OCI-LY1 (cell line): ENCODE measurements around the gene ME3.

ENCODE experiments used
- H2AFZ ChIP-seq: fragments of 200-600 bp; sonication (generic), shearing (Covaris generic); 2 replicates; pipeline ENCODE4 v1.6.0; 2014; ENCODE audit warnings: antibody characterized with exemption, mild to moderate bottlenecking, low read length
- H3F3A ChIP-seq: fragments of 200-600 bp; sonication (generic), shearing (Covaris generic); 2 replicates; pipeline ENCODE4 v1.6.0; 2014; ENCODE audit warnings: mild to moderate bottlenecking, antibody characterized with exemption, low read length, moderate library complexity; ENCODE audit not compliant: insufficient read depth
- H3K27ac ChIP-seq: fragments of 200-600 bp; sonication (generic); 2 replicates; pipeline ENCODE4 v1.5.1; 2014; ENCODE audit warnings: low read length, mixed run types, mild to moderate bottlenecking, low read depth; ENCODE audit not compliant: poor library complexity, severe bottlenecking
- H3K27me3 ChIP-seq: fragments of 200-600 bp; sonication (generic); 2 replicates; pipeline ENCODE4 v1.6.0; 2014; ENCODE audit warnings: antibody characterized with exemption, mild to moderate bottlenecking, low read length, moderate library complexity; ENCODE audit not compliant: insufficient read depth
- H3K36me3 ChIP-seq: fragments of 200-600 bp; sonication (generic); 2 replicates; pipeline ENCODE4 v1.6.1; 2014; ENCODE audit warnings: mild to moderate bottlenecking, antibody characterized with exemption, low read length, moderate library complexity, mixed read lengths; ENCODE audit not compliant: insufficient read depth
- H3K4me1 ChIP-seq: fragments of 200-600 bp; sonication (generic); 2 replicates; pipeline ENCODE4 v1.5.1; 2014; ENCODE audit warnings: mild to moderate bottlenecking, low read length, moderate library complexity; ENCODE audit not compliant: insufficient read depth, severe bottlenecking
- H3K4me2 ChIP-seq: fragments of 200-600 bp; sonication (generic), shearing (Covaris generic); 2 replicates; pipeline ENCODE4 v1.6.1; 2014; ENCODE audit warnings: low read length
- H3K4me3 ChIP-seq: fragments of 200-600 bp; sonication (generic); 2 replicates; pipeline ENCODE4 v1.5.1; 2014; ENCODE audit warnings: low read length, low read depth, mild to moderate bottlenecking, mixed read lengths; ENCODE audit not compliant: poor library complexity, severe bottlenecking
- H3K79me2 ChIP-seq: fragments of 200-600 bp; shearing (Covaris generic); 2 replicates; pipeline ENCODE4 v1.6.1; 2016; ENCODE audit warnings: mixed run types, low read length, mixed read lengths; ENCODE audit not compliant: insufficient read depth
- H3K9ac ChIP-seq: fragments of 200-600 bp; sonication (generic), shearing (Covaris generic); 2 replicates; pipeline ENCODE4 v1.6.1; 2014; ENCODE audit warnings: mild to moderate bottlenecking, low read length, mixed read lengths
- H3K9me2 ChIP-seq: fragments of 200-600 bp; sonication (generic), shearing (Covaris generic); 2 replicates; pipeline ENCODE4 v1.6.1; 2014; ENCODE audit warnings: low read depth, mild to moderate bottlenecking, low read length, mixed read lengths
- H3K9me3 ChIP-seq: fragments of 200-600 bp; shearing (Covaris generic); 2 replicates; pipeline ENCODE4 v1.6.1; 2014; ENCODE audit warnings: low read length, mixed read lengths
- H4K20me1 ChIP-seq: fragments of 200-600 bp; sonication (generic), shearing (Covaris generic); 2 replicates; pipeline ENCODE4 v1.6.0; 2016; ENCODE audit warnings: mild to moderate bottlenecking, low read length; ENCODE audit not compliant: insufficient read depth
- CTCF ChIP-seq: fragments of 200-600 bp; sonication (generic), shearing (Covaris generic); IDR thresholded peaks from 2 replicates; pipeline ENCODE4 v1.5.1; 2017; ENCODE audit warnings: mild to moderate bottlenecking, antibody characterized with exemption, low read length, moderate library complexity, mixed read lengths
- EZH2 ChIP-seq: fragments of 200-600 bp; sonication (generic), shearing (Covaris generic); IDR thresholded peaks from 2 replicates; pipeline ENCODE4 v1.8.0; 2017; ENCODE audit warnings: borderline replicate concordance, mixed run types, mild to moderate bottlenecking, antibody characterized with exemption, low read length, moderate library complexity, mixed read lengths

ME3 gene

GRCh38 chr11:86687185-86687778, 14.9 kb upstream of the ME3 start:
- H3K36me3 ChIP-seq: no peaks in the 10 kb centered on the region
- no peak overlapping the region for H3K27ac ChIP-seq
- no peak overlapping the region for H3K9ac ChIP-seq
- no peak overlapping the region for H3K4me2 ChIP-seq
- no peaks in the 10 kb centered on the region for H4K20me1 ChIP-seq
- TF ChIP-seq EZH2: no peak
- no peak for TF ChIP-seq CTCF
- H3K4me3 ChIP-seq: no peak overlapping the region
- no peaks in the 10 kb centered on the region for H3F3A ChIP-seq
- H3K9me3 ChIP-seq: no peaks in the 10 kb centered on the region
- H3K4me1 ChIP-seq: no peaks in the 10 kb centered on the region
- H3K9me2 ChIP-seq: no peaks in the 10 kb centered on the region
- H3K27me3 ChIP-seq: no peaks in the 10 kb centered on the region
- H3K79me2 ChIP-seq: no peaks in the 10 kb centered on the region
- no peak overlapping the region for H2AFZ ChIP-seq

DNA sequence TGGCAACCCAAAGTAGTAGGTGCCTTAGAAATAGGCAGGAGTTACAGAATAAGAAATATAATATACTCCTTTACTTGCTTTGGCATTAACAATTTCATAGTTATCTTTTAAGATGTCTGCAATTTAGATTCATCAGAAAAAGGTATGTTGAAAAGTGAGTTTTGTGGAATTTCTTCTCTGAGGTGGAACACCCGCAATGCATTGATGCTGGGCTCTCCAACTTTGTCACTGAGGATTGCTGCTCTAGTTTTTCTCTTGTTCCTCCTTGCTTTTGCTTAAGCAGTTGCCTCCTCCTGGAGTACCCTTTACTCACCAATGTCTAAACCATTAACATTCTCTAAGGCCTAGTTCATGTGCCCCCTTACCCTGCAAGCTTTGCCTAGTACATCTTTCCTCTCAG, 14.1 kb upstream of the ME3 start:
- Histone ChIP-seq H3K79me2 (no peaks in the 10 kb centered on the region), H3K27me3 (no peaks in the 10 kb centered on the region), H3K9me2 (no peaks in the 10 kb centered on the region), H3K27ac (no peak overlapping the region), H3K4me1 (no peaks in the 10 kb centered on the region), H3K4me2 (no peak overlapping the region), H3F3A (no peaks in the 10 kb centered on the region), H4K20me1 (no peaks in the 10 kb centered on the region), H3K9ac (no peak overlapping the region), H2AFZ (no peak overlapping the region), H3K36me3 (no peaks in the 10 kb centered on the region), H3K9me3 (no peaks in the 10 kb centered on the region), H3K4me3 (no peak overlapping the region)
- no peak for TF ChIP-seq EZH2
- TF ChIP-seq CTCF: no peak

- Histone ChIP-seq H3K27ac (no peak overlapping the region), H3K27me3 (no peaks in the 10 kb centered on the region), H3K36me3 (no peaks in the 10 kb centered on the region), H3K9me2 (no peaks in the 10 kb centered on the region), H3K9me3 (no peaks in the 10 kb centered on the region), H3K4me3 (no peak overlapping the region), H2AFZ (no peak overlapping the region), H3F3A (no peaks in the 10 kb centered on the region), H3K4me2 (no peak overlapping the region), H3K9ac (no peak overlapping the region), H3K4me1 (no peaks in the 10 kb centered on the region), H3K79me2 (no peaks in the 10 kb centered on the region), H4K20me1 (no peaks in the 10 kb centered on the region)
- TF ChIP-seq CTCF: no peak
- no peak for TF ChIP-seq EZH2
Measured at GRCh38 chr11:86681483-86681756, 9.0 kb upstream of the ME3 start.
